ENCODE results near the gene GLRB.

Gene GLRB

DNA sequence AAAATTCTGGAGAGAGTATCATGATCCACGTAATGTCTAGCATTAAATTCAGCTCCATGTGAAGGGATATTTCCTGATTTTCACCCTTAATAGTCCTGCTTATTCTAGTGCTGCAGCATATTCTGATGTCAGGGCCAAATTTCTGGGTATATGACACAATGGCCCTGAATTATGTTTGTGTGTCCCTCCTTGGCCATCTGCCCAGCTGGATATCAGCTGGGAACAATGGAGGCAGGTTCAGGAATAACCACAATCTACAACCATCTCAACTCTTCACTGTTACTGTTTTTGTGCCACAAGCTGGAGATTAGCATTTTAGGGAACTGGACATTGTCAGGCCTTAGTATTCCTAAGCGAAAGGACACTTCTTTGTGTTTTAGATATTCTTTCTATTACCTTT lies 3.5 kb downstream of the GLRB start:
- no peaks in the 10 kb centered on the region for H3K36me3 ChIP-seq (ENCODE audit: control insufficient read depth, insufficient read depth, low read length)
- H3K27ac ChIP-seq (ENCODE audit: low read depth, low read length), result no peak overlapping the region
- no peaks in the 10 kb centered on the region for H3K27me3 ChIP-seq (ENCODE audit: control insufficient read depth, insufficient read depth, low read length)
- no peaks in the 10 kb centered on the region for H3K4me1 ChIP-seq (ENCODE audit: control insufficient read depth, insufficient read depth, low read length)
- no peak overlapping the region for H3K4me3 ChIP-seq (ENCODE audit: low read length)
- H3K9ac ChIP-seq (ENCODE audit: low read length), result no peak overlapping the region

DNA sequence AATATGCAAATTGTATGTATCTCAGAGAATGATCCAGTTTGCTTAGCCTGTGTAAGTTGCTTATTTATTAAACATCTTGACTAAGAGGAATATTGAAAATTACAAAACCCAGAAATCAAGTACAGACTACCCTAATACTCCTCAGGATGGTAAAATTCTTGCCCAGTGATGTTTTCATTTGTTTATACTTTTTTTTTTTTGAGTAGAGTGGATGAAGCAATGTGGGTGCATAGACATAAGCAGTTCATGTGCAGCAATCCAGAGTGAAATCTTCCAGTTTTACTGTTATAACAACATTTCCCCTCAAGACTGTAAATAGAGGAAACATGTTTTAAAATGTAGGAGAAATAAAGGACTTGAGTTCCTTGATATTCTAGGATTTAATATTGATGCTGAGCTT lies 4.7 kb downstream of the GLRB start:
- no peak overlapping the region for H3K9ac ChIP-seq (ENCODE audit: low read length)

GRCh38 chr4:157095716-157096115 lies 19.8 kb downstream of the GLRB start:
- Histone ChIP-seq H3K27me3 (ENCODE audit: control insufficient read depth, insufficient read depth, low read length) (no peaks in the 10 kb centered on the region), H3K36me3 (ENCODE audit: control insufficient read depth, insufficient read depth, low read length) (no peaks in the 10 kb centered on the region), H3K4me3 (ENCODE audit: low read length) (no peak overlapping the region), H3K4me1 (ENCODE audit: control insufficient read depth, insufficient read depth, low read length) (no peaks in the 10 kb centered on the region), H3K27ac (ENCODE audit: low read depth, low read length) (no peak overlapping the region), H3K9ac (ENCODE audit: low read length) (no peak overlapping the region)

More for the DNA sequence above, 4.7 kb downstream of the GLRB start:
- H3K27ac ChIP-seq (ENCODE audit: low read depth, low read length), result no peak overlapping the region
- H3K4me1 ChIP-seq (ENCODE audit: control insufficient read depth, insufficient read depth, low read length), result no peaks in the 10 kb centered on the region
- no peaks in the 10 kb centered on the region for H3K36me3 ChIP-seq (ENCODE audit: control insufficient read depth, insufficient read depth, low read length)
- H3K4me3 ChIP-seq (ENCODE audit: low read length), result no peak overlapping the region
- H3K27me3 ChIP-seq (ENCODE audit: control insufficient read depth, insufficient read depth, low read length), result no peaks in the 10 kb centered on the region

DNA sequence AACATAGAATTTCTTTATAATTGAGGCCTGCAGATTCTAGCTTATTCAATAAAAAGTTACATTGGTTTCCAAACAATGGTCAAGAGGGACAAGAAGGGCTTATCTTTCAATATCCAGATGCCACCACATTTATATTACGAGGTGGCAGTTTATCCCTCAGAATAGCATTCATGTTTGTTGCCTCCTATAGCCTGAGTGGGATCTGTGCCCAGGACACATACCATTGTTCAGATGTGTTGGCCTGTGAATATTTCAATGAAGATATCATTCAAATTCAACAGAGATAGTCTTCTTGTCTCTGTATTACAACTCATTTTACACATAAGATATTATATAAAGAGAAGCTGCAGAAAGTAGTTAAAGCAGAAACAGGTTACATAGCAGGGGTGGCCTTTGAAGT lies 20.5 kb downstream of the GLRB start:
- Histone ChIP-seq H3K27me3 (ENCODE audit: control insufficient read depth, insufficient read depth, low read length) (no peaks in the 10 kb centered on the region), H3K4me3 (ENCODE audit: low read length) (no peak overlapping the region), H3K36me3 (ENCODE audit: control insufficient read depth, insufficient read depth, low read length) (no peaks in the 10 kb centered on the region), H3K27ac (ENCODE audit: low read depth, low read length) (no peak overlapping the region), H3K9ac (ENCODE audit: low read length) (no peak overlapping the region), H3K4me1 (ENCODE audit: control insufficient read depth, insufficient read depth, low read length) (no peaks in the 10 kb centered on the region)

GRCh38 chr4:157099506-157099905 lies 23.6 kb downstream of the GLRB start:
- Histone ChIP-seq H3K27me3 (ENCODE audit: control insufficient read depth, insufficient read depth, low read length) (no peaks in the 10 kb centered on the region), H3K9ac (ENCODE audit: low read length) (no peak overlapping the region), H3K27ac (ENCODE audit: low read depth, low read length) (no peak overlapping the region), H3K4me3 (ENCODE audit: low read length) (no peak overlapping the region), H3K36me3 (ENCODE audit: control insufficient read depth, insufficient read depth, low read length) (no peaks in the 10 kb centered on the region), H3K4me1 (ENCODE audit: control insufficient read depth, insufficient read depth, low read length) (no peaks in the 10 kb centered on the region)

GRCh38 chr4:157104541-157104940 lies 28.6 kb downstream of the GLRB start:
- Histone ChIP-seq H3K4me3 (ENCODE audit: low read length) (no peak overlapping the region), H3K4me1 (ENCODE audit: control insufficient read depth, insufficient read depth, low read length) (no peaks in the 10 kb centered on the region), H3K9ac (ENCODE audit: low read length) (no peak overlapping the region), H3K27ac (ENCODE audit: low read depth, low read length) (no peak overlapping the region), H3K27me3 (ENCODE audit: control insufficient read depth, insufficient read depth, low read length) (no peaks in the 10 kb centered on the region), H3K36me3 (ENCODE audit: control insufficient read depth, insufficient read depth, low read length) (no peaks in the 10 kb centered on the region)

DNA sequence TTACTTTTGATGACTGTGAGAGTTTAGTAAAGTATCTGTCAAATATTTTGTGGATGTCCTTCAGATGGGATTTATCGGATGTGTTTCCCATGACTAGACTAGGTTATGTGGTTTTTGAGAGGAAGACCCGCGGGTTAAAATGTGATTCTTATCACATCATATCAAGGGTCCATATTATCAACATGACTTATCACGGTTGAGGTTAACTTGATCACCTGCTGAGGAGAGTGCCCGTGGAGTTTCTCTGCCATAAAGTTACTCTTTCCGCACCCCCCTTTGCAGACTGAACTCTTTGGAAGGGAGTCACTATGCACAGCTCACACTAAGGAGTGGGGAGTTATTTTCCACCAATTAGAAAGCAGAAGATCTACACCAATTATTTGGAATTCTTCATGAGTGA lies 38.7 kb downstream of the GLRB start:
- no peak overlapping the region for H3K27ac ChIP-seq (ENCODE audit: low read depth, low read length)
- H3K27me3 ChIP-seq (ENCODE audit: control insufficient read depth, insufficient read depth, low read length), result no peaks in the 10 kb centered on the region
- H3K36me3 ChIP-seq (ENCODE audit: control insufficient read depth, insufficient read depth, low read length), result no peaks in the 10 kb centered on the region
- no peak overlapping the region for H3K9ac ChIP-seq (ENCODE audit: low read length)
- H3K4me3 ChIP-seq (ENCODE audit: low read length), result no peak overlapping the region
- H3K4me1 ChIP-seq (ENCODE audit: control insufficient read depth, insufficient read depth, low read length), result no peaks in the 10 kb centered on the region

- H3K27me3 ChIP-seq (ENCODE audit: control insufficient read depth, insufficient read depth, low read length), result no peaks in the 10 kb centered on the region
- H3K27ac ChIP-seq (ENCODE audit: low read depth, low read length), result no peak overlapping the region
- H3K4me3 ChIP-seq (ENCODE audit: low read length), result no peak overlapping the region
- no peaks in the 10 kb centered on the region for H3K36me3 ChIP-seq (ENCODE audit: control insufficient read depth, insufficient read depth, low read length)
- no peak overlapping the region for H3K9ac ChIP-seq (ENCODE audit: low read length)
- H3K4me1 ChIP-seq (ENCODE audit: control insufficient read depth, insufficient read depth, low read length), result no peaks in the 10 kb centered on the region
Observed at GRCh38 chr4:157115613-157116335, 39.8 kb downstream of the GLRB start.

- no peak overlapping the region for H3K4me3 ChIP-seq (ENCODE audit: low read length)
- H3K4me1 ChIP-seq (ENCODE audit: control insufficient read depth, insufficient read depth, low read length), result no peaks in the 10 kb centered on the region
- H3K9ac ChIP-seq (ENCODE audit: low read length), result no peak overlapping the region
- no peaks in the 10 kb centered on the region for H3K27me3 ChIP-seq (ENCODE audit: control insufficient read depth, insufficient read depth, low read length)
- no peaks in the 10 kb centered on the region for H3K36me3 ChIP-seq (ENCODE audit: control insufficient read depth, insufficient read depth, low read length)
- no peak overlapping the region for H3K27ac ChIP-seq (ENCODE audit: low read depth, low read length)
Observed at GRCh38 chr4:157121401-157121800, 45.5 kb downstream of the GLRB start.

GRCh38 chr4:157127571-157127970 lies 51.6 kb downstream of the GLRB start:
- Histone ChIP-seq H3K4me1 (ENCODE audit: control insufficient read depth, insufficient read depth, low read length) (no peaks in the 10 kb centered on the region), H3K27ac (ENCODE audit: low read depth, low read length) (no peak overlapping the region), H3K9ac (ENCODE audit: low read length) (no peak overlapping the region), H3K4me3 (ENCODE audit: low read length) (no peak overlapping the region), H3K36me3 (ENCODE audit: control insufficient read depth, insufficient read depth, low read length) (no peaks in the 10 kb centered on the region), H3K27me3 (ENCODE audit: control insufficient read depth, insufficient read depth, low read length) (no peaks in the 10 kb centered on the region)

DNA sequence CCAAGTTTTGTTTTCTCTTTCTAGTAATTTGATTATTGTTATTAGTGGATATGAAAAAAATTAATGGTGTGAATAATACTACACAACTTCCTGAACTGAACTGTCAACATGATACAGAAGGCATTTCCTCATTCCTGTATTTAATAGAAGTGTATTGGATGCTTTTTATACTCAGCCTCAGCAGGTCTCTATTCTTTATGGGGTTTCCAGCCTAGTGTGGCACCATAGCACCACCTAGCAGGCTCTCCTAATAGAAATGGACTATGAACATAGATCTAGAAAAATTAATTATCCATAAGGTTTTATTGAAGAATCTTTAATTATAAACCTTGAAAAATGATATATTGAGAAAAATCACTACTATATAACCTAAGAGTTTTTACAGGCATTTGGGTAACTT lies 52.4 kb downstream of the GLRB start:
- Histone ChIP-seq H3K9ac (ENCODE audit: low read length) (no peak overlapping the region), H3K4me1 (ENCODE audit: control insufficient read depth, insufficient read depth, low read length) (no peaks in the 10 kb centered on the region), H3K27me3 (ENCODE audit: control insufficient read depth, insufficient read depth, low read length) (no peaks in the 10 kb centered on the region), H3K36me3 (ENCODE audit: control insufficient read depth, insufficient read depth, low read length) (no peaks in the 10 kb centered on the region), H3K4me3 (ENCODE audit: low read length) (no peak overlapping the region), H3K27ac (ENCODE audit: low read depth, low read length) (no peak overlapping the region)

- Histone ChIP-seq H3K27ac (ENCODE audit: low read depth, low read length) (no peak overlapping the region), H3K36me3 (ENCODE audit: control insufficient read depth, insufficient read depth, low read length) (no peaks in the 10 kb centered on the region), H3K4me1 (ENCODE audit: control insufficient read depth, insufficient read depth, low read length) (no peaks in the 10 kb centered on the region), H3K9ac (ENCODE audit: low read length) (no peak overlapping the region), H3K27me3 (ENCODE audit: control insufficient read depth, insufficient read depth, low read length) (no peaks in the 10 kb centered on the region), H3K4me3 (ENCODE audit: low read length) (no peak overlapping the region)
Observed at GRCh38 chr4:157141976-157142375, 66.0 kb downstream of the GLRB start.

GRCh38 chr4:157143369-157143768 lies 67.4 kb downstream of the GLRB start:
- Histone ChIP-seq H3K27ac (ENCODE audit: low read depth, low read length) (no peak overlapping the region), H3K36me3 (ENCODE audit: control insufficient read depth, insufficient read depth, low read length) (no peaks in the 10 kb centered on the region), H3K27me3 (ENCODE audit: control insufficient read depth, insufficient read depth, low read length) (no peaks in the 10 kb centered on the region), H3K4me3 (ENCODE audit: low read length) (no peak overlapping the region), H3K9ac (ENCODE audit: low read length) (no peak overlapping the region), H3K4me1 (ENCODE audit: control insufficient read depth, insufficient read depth, low read length) (no peaks in the 10 kb centered on the region)

All from rectal smooth muscle tissue (tissue), 1 donor.